HepG2 (cell line): ENCODE measurements around the gene CGNL1. TPM values are rescaled to one million over a fixed set of nuclear protein-coding genes. Genes with fewer than 3 reads are reported as not detected.

ENCODE experiments used
- ASH2L ChIP-seq: fragments of 300-600, 200-600 bp; sonication (generic); IDR thresholded peaks from 2 replicates; pipeline ENCODE4 v1.7.0; 2017; ENCODE audit warnings: low read depth, mild to moderate bottlenecking, moderate library complexity, mixed read lengths, low read length; ENCODE audit not compliant: insufficient read length
- CREM ChIP-seq, 2 experiments: sonication (generic) in 1 of 2; formaldehyde crosslinking in 1 of 2; IDR thresholded peaks; 2 replicates each; pipeline versions ENCODE4 v1.4.0 to v1.6.1; 2016 to 2020; ENCODE audit warnings: antibody characterized with exemption in 1 of 2, mild to moderate bottlenecking in 1 of 2, missing genetic modification reagents in 1 of 2
- EHMT2 ChIP-seq: fragments of 200-600 bp; sonication (generic); IDR thresholded peaks from 2 replicates; pipeline ENCODE4 v1.7.0; 2017; ENCODE audit warnings: antibody characterized with exemption, low read depth, low read length, borderline replicate concordance
- FOXJ3 ChIP-seq: sonication (generic); formaldehyde crosslinking; IDR thresholded peaks from 2 replicates; pipeline ENCODE4 v1.4.0; 2020; ENCODE audit warnings: missing genetic modification reagents, mild to moderate bottlenecking, borderline replicate concordance
- HOXA5 ChIP-seq: sonication (generic); formaldehyde crosslinking; IDR thresholded peaks from 2 replicates; pipeline ENCODE4 v1.4.0; 2020; ENCODE audit warnings: missing genetic modification reagents
- IRX3 ChIP-seq: sonication (generic); formaldehyde crosslinking; IDR thresholded peaks from 2 replicates; pipeline ENCODE4 v1.8.1; 2023; ENCODE audit warnings: mild to moderate bottlenecking, low read depth, missing genetic modification reagents, borderline replicate concordance
- ISL2 ChIP-seq: sonication (generic); formaldehyde crosslinking; IDR thresholded peaks from 2 replicates; pipeline ENCODE4 v1.5.0; 2020; ENCODE audit warnings: missing genetic modification reagents
- JUN ChIP-seq: sonication (generic); formaldehyde crosslinking; IDR thresholded peaks from 2 replicates; pipeline ENCODE4 v1.4.0; 2020; ENCODE audit warnings: mild to moderate bottlenecking, missing genetic modification reagents
- KAT7 ChIP-seq: IDR thresholded peaks from 2 replicates; pipeline ENCODE4 v1.6.1; 2018; ENCODE audit warnings: borderline replicate concordance, missing compliant biosample characterization
- KMT2A ChIP-seq: sonication (generic); formaldehyde crosslinking; IDR thresholded peaks from 2 replicates; pipeline ENCODE4 v1.4.0; 2020; ENCODE audit warnings: missing genetic modification reagents
- MAFF ChIP-seq: IDR thresholded peaks from 2 replicates; pipeline ENCODE4 v1.6.1; 2011; ENCODE audit warnings: low read depth, low read length, improper control_type of control experiment
- MTF2 ChIP-seq: sonication (generic); formaldehyde crosslinking; IDR thresholded peaks from 2 replicates; pipeline ENCODE4 v1.5.0; 2020; ENCODE audit warnings: missing genetic modification reagents, borderline replicate concordance
- NCOR1 ChIP-seq: fragments of 200-600 bp; sonication (generic); IDR thresholded peaks from 2 replicates; pipeline ENCODE4 v1.7.0; 2017; ENCODE audit warnings: antibody characterized with exemption, low read length, borderline replicate concordance
- TOE1 ChIP-seq: sonication (generic); formaldehyde crosslinking; IDR thresholded peaks from 2 replicates; pipeline ENCODE4 v1.4.0; 2020; ENCODE audit warnings: mild to moderate bottlenecking, missing genetic modification reagents
- ZBTB7B ChIP-seq: sonication (generic); formaldehyde crosslinking; IDR thresholded peaks from 2 replicates; pipeline ENCODE4 v1.4.0; 2020; ENCODE audit warnings: missing genetic modification reagents
- ZC3H4 ChIP-seq: sonication (generic); formaldehyde crosslinking; IDR thresholded peaks from 2 replicates; pipeline ENCODE4 v1.4.0; 2020; ENCODE audit warnings: missing genetic modification reagents, borderline replicate concordance
- ZFP62 ChIP-seq: sonication (generic); formaldehyde crosslinking; IDR thresholded peaks from 2 replicates; pipeline ENCODE4 v1.4.0; 2020; ENCODE audit warnings: missing genetic modification reagents
- ZNF136 ChIP-seq: sonication (generic); formaldehyde crosslinking; IDR thresholded peaks from 2 replicates; pipeline ENCODE4 v1.8.1; 2022; ENCODE audit warnings: low read depth, mild to moderate bottlenecking, moderate library complexity, missing genetic modification reagents
- ZNF160 ChIP-seq: sonication (generic); formaldehyde crosslinking; IDR thresholded peaks from 2 replicates; pipeline ENCODE4 v1.8.0; 2022; ENCODE audit warnings: mild to moderate bottlenecking, inconsistent platforms, missing genetic modification reagents
- ZNF558 ChIP-seq: sonication (generic); formaldehyde crosslinking; IDR thresholded peaks from 2 replicates; pipeline ENCODE4 v1.9.0; 2022; ENCODE audit warnings: mild to moderate bottlenecking, missing genetic modification reagents, borderline replicate concordance
- ZNF775 ChIP-seq: sonication (generic); formaldehyde crosslinking; IDR thresholded peaks from 2 replicates; pipeline ENCODE4 v1.4.0; 2020; ENCODE audit warnings: missing genetic modification reagents, mild to moderate bottlenecking, moderate library complexity, borderline replicate concordance
- ZNF780A ChIP-seq: sonication (generic); formaldehyde crosslinking; IDR thresholded peaks from 2 replicates; pipeline ENCODE4 v1.8.0; 2022; ENCODE audit warnings: mild to moderate bottlenecking, missing genetic modification reagents, moderate library complexity
- ZNF878 ChIP-seq: sonication (generic); formaldehyde crosslinking; IDR thresholded peaks from 2 replicates; pipeline ENCODE4 v1.8.1; 2023; ENCODE audit warnings: mild to moderate bottlenecking, missing genetic modification reagents, moderate library complexity
- polyA plus RNA-seq, 8 experiments: library from polyadenylated mRNA; depleted of rRNA in 3 of 8; stranded (reverse) in 7 of 8; unstranded in 1 of 8; fragments of >200 nt; fragmentation: Illumina TruSeq in 4 of 8; extraction: Trizol in 4 of 8; gene quantifications; 2 replicates each; pipeline versions ENCODE4 v1.2.1 to v1.2.3, GENCODE V29; 2011 to 2016; ENCODE audit warnings: low read depth in 4 of 8, missing spikeins in 1 of 8, mixed read lengths in 1 of 8; ENCODE audit not compliant: insufficient read depth in 1 of 8
- total RNA-seq, 5 experiments: library from RNA; depleted of rRNA; stranded (reverse); fragments of >200 nt; fragmentation: Illumina TruSeq; extraction: Trizol; gene quantifications; 2 replicates each; pipeline ENCODE4 v1.2.3, GENCODE V29; 2016; ENCODE audit warnings: low read depth in 1 of 5
- TF ChIP-seq, protein P1 (sequence below): sonication (generic); formaldehyde crosslinking; IDR thresholded peaks from 2 replicates; pipeline ENCODE4 v1.5.0; 2020; ENCODE audit warnings: missing genetic modification reagents
- TF ChIP-seq, protein P2 (sequence below): sonication (generic); IDR thresholded peaks from 2 replicates; pipeline ENCODE4 v1.6.1; 2016; ENCODE audit warnings: low read depth, borderline replicate concordance
- TF ChIP-seq, protein P3 (sequence below), 2 experiments: fragments of 450-650 bp in 1 of 2; sonication (generic) in 1 of 2; formaldehyde crosslinking; IDR thresholded peaks; 2 replicates each; pipeline versions ENCODE4 v1.5.0 to v1.8.0; 2020 to 2022; ENCODE audit warnings: mild to moderate bottlenecking in 1 of 2, missing genetic modification reagents in 1 of 2

CGNL1 gene
- total and polyA plus RNA-seq, 2 of the 13 experiments (the other 11 are each of a cell fraction or from before 2014, with no cell fraction given) = 5.6 to 15.6 TPM

DNA sequence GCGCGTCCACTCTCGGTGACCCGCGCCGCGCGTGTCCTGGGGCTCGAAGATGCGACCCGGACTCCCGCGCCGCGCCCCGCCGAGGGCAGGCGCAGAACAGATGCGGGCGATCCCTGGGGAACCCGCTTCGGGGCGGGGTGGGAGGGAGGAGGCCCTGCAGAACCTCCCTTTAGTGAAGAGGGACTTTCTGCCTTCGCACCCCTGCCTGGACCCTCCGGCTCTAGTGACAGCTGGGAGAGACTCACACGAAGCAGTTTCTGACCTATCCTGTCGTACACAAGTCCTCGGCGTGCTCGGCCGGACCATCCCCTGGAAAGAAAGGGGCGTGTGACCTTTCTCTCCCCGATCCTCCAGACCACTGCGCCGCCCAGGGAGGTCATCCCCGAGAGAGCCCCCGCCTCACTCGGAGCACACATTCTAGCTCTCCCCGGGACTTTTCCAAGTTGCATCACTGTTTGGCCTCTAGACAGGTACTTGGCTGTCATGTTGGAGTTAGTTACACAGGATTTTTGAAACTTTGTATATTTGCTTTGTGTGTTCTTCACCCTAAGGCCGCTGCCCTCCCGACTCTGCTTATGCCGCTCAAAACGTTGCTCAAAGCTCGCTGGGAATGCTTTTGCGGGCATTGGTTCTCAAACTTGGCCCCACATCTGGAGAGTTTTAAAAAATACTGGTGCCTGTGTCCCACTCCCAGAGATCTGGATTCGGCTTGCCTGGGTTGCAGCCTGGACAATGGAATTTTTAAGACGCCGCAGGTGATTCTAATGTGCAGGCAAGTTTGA, 582 bp downstream of the CGNL1 start (continued):
- TF ChIP-seq ZNF780A (no peak), ZNF878 (CRISPR knock-in tag) (no peak), EHMT2 (no peak), HOXA5 (CRISPR knock-in tag) (peak; percentile 68), KAT7 (CRISPR knock-in tag) (no peak), IRX3 (CRISPR knock-in tag) (0 out of 2 replicates have a peak, but pooled peaks have one; percentile 43), JUN (CRISPR knock-in tag) (no peak), CREM (IDR thresholded peaks at IDR 0.05) (no peak), CREM (CRISPR knock-in tag; IDR thresholded peaks at IDR 0.05) (no peak), KMT2A (CRISPR knock-in tag) (peak; percentile 56; the same call in 1 of the 2 replicates), ZFP62 (no peak), MAFF (no peak), ZNF136 (CRISPR knock-in tag) (no peak), ZNF160 (CRISPR knock-in tag) (peak; percentile 33; the same call in 1 of the 2 replicates), MTF2 (CRISPR knock-in tag) (no peak), ZNF775 (CRISPR knock-in tag) (no peak), ZNF558 (no peak), ZC3H4 (CRISPR knock-in tag) (no peak), ZBTB7B (CRISPR knock-in tag) (no peak), TOE1 (0 out of 2 replicates have a peak, but pooled peaks have one; percentile 18), NCOR1 (no peak), ISL2 (no peak; the same call in 1 of the 2 replicates), FOXJ3 (CRISPR knock-in tag) (no peak), ASH2L (no peak)
- TF ChIP-seq, protein P1, sequence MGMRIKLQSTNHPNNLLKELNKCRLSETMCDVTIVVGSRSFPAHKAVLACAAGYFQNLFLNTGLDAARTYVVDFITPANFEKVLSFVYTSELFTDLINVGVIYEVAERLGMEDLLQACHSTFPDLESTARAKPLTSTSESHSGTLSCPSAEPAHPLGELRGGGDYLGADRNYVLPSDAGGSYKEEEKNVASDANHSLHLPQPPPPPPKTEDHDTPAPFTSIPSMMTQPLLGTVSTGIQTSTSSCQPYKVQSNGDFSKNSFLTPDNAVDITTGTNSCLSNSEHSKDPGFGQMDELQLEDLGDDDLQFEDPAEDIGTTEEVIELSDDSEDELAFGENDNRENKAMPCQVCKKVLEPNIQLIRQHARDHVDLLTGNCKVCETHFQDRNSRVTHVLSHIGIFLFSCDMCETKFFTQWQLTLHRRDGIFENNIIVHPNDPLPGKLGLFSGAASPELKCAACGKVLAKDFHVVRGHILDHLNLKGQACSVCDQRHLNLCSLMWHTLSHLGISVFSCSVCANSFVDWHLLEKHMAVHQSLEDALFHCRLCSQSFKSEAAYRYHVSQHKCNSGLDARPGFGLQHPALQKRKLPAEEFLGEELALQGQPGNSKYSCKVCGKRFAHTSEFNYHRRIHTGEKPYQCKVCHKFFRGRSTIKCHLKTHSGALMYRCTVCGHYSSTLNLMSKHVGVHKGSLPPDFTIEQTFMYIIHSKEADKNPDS (CRISPR knock-in tag) = no peak
- TF ChIP-seq, protein P2, sequence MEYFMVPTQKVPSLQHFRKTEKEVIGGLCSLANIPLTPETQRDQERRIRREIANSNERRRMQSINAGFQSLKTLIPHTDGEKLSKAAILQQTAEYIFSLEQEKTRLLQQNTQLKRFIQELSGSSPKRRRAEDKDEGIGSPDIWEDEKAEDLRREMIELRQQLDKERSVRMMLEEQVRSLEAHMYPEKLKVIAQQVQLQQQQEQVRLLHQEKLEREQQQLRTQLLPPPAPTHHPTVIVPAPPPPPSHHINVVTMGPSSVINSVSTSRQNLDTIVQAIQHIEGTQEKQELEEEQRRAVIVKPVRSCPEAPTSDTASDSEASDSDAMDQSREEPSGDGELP = peak; percentile 58; the same call in 1 of the 2 replicates
- TF ChIP-seq, protein P3, sequence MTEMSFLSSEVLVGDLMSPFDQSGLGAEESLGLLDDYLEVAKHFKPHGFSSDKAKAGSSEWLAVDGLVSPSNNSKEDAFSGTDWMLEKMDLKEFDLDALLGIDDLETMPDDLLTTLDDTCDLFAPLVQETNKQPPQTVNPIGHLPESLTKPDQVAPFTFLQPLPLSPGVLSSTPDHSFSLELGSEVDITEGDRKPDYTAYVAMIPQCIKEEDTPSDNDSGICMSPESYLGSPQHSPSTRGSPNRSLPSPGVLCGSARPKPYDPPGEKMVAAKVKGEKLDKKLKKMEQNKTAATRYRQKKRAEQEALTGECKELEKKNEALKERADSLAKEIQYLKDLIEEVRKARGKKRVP (CRISPR knock-in tag; IDR thresholded peaks at IDR 0.05) = peak in 1 of 2 experiments; percentile 78; a peak in 2 of 4 replicates
